Measurements from ENCODE around the gene PTGR3.

DNA sequence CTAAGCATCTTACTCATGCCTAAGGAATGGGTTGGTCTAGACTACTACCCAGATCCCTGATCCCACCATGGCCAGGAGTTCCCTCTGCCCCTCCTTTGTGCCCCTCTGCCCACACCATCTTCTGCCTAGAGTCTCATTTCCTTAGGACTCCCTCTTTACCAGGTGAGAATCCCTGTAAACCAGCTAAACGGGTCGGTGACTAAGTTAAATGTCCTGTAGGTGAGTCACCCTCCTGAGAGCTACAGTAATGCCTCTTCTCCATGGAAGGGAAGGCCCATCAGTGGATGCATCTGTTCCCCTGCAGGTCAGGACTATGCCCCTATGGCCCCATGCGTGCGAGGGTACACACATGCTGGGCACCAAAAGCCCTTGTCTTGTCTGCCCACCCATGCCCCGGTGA lies 25.4 kb downstream of the PTGR3 start:
- no peak for TF ChIP-seq CTCF (conservative IDR thresholded peaks at IDR 0.05; ENCODE audit: low read length)
- no peak for TF ChIP-seq EZH2phosphoT487 (IDR thresholded peaks at IDR 0.05; ENCODE audit: borderline replicate concordance, low read depth, low read length)

Data from OCI-LY7 (cell line).